NT2/D1 (cell line): ENCODE results near the gene KCNQ1.

Experiments
- DNase-seq: peaks from one replicate; pipeline ENCODE4 v3.0.0-alpha.2; 2011; ENCODE audit warnings: low read depth, low spot score
- H3K27me3 ChIP-seq: 2 replicates; pipeline ENCODE4 v1.6.0; 2011; ENCODE audit warnings: mild to moderate bottlenecking; ENCODE audit not compliant: insufficient read length, insufficient read depth
- H3K36me3 ChIP-seq: 2 replicates; pipeline ENCODE4 v1.6.1; 2011; ENCODE audit warnings: mild to moderate bottlenecking, low read length, mixed read lengths; ENCODE audit not compliant: insufficient read depth, insufficient read length
- H3K4me1 ChIP-seq: 2 replicates; pipeline ENCODE4 v1.5.1; 2011; ENCODE audit not compliant: insufficient read depth, insufficient read length
- H3K4me3 ChIP-seq: 2 replicates; pipeline ENCODE4 v1.5.1; 2011; ENCODE audit warnings: low read depth; ENCODE audit not compliant: insufficient read length
- H3K9ac ChIP-seq: 2 replicates; pipeline ENCODE4 v1.6.0; 2011; ENCODE audit warnings: low read depth; ENCODE audit not compliant: insufficient read length
- H3K9me3 ChIP-seq: 2 replicates; pipeline ENCODE4 v1.5.1; 2011; ENCODE audit warnings: mild to moderate bottlenecking, low read length; ENCODE audit not compliant: insufficient read depth
- SUZ12 ChIP-seq: IDR thresholded peaks from 2 replicates; pipeline ENCODE4 v1.6.1; 2011; ENCODE audit not compliant: insufficient read length, insufficient read depth; ENCODE audit errors: extremely low read depth
- YY1 ChIP-seq: IDR thresholded peaks from 2 replicates; pipeline ENCODE4 v1.6.1; 2011; ENCODE audit not compliant: insufficient read length, insufficient read depth
- ZNF274 ChIP-seq: IDR thresholded peaks from 2 replicates; pipeline ENCODE4 v1.6.1; 2011; ENCODE audit warnings: mild to moderate bottlenecking, low read depth, low read length

The KCNQ1 gene

DNA sequence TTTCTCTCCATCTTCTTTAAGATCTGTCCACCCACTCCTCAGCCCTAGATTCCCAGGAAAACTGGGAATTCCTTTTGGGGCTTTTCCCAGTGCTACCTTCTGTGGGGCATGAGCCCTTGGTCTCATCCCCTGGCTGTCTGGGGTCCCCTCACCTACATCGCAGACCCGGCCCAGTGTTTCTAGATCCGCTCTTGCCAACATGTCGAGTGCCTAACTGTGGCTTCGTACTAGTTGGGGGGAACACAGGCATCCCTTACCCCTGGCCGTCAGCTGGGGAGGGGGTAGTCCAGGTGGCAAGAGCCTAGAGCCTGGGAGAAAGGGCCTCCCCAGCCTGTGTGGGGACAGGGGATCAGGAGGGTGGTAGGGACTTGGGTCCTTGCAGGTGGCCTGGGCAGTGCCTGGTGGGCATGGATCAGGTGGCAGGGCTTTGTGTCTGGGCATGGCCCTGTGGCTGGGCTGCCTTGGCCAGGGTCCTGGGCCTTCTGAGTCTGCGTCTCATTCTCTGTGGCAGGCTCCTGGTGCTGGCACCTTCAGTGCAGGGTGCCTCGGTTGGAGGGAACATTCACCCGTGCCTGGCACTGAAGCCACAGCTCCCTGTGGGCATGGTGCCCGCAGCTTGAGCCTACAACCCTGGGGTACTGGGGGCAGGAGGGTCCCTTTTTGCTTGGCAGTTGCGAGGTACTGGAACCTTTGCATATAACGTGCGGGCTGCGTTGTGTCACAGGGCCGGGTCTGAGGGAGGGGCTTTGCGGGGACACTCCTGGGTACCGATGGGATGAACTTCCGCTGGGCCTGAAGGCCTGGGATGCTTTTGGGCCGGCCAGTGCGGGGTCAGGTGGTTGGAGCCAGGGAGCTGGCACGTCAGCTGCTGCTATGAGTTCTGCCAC, 4.1 kb downstream of the KCNQ1 start:
- H3K36me3 ChIP-seq: no peaks in the 10 kb centered on the region
- TF ChIP-seq SUZ12: no peak
- no peak for TF ChIP-seq YY1
- no peak for TF ChIP-seq ZNF274
- no peak for DNase-seq
- peaks cover 86% of the 10 kb centered on the region for H3K27me3 ChIP-seq
- peaks cover 10% of the 10 kb centered on the region for H3K4me1 ChIP-seq
- no peaks in the 10 kb centered on the region for H3K9me3 ChIP-seq
- no peak overlapping the region for H3K9ac ChIP-seq
- H3K4me3 ChIP-seq: no peak overlapping the region

GRCh38 chr11:2449548-2450320, 4.9 kb downstream of the KCNQ1 start:
- DNase-seq: no peak
- H3K27me3 ChIP-seq: peaks cover 84% of the 10 kb centered on the region
- H3K4me3 ChIP-seq: no peak overlapping the region
- TF ChIP-seq ZNF274: no peak
- no peak for TF ChIP-seq SUZ12
- TF ChIP-seq YY1: no peak
- peaks cover 10% of the 10 kb centered on the region for H3K4me1 ChIP-seq
- H3K36me3 ChIP-seq: no peaks in the 10 kb centered on the region
- no peaks in the 10 kb centered on the region for H3K9me3 ChIP-seq
- H3K9ac ChIP-seq: no peak overlapping the region

DNA sequence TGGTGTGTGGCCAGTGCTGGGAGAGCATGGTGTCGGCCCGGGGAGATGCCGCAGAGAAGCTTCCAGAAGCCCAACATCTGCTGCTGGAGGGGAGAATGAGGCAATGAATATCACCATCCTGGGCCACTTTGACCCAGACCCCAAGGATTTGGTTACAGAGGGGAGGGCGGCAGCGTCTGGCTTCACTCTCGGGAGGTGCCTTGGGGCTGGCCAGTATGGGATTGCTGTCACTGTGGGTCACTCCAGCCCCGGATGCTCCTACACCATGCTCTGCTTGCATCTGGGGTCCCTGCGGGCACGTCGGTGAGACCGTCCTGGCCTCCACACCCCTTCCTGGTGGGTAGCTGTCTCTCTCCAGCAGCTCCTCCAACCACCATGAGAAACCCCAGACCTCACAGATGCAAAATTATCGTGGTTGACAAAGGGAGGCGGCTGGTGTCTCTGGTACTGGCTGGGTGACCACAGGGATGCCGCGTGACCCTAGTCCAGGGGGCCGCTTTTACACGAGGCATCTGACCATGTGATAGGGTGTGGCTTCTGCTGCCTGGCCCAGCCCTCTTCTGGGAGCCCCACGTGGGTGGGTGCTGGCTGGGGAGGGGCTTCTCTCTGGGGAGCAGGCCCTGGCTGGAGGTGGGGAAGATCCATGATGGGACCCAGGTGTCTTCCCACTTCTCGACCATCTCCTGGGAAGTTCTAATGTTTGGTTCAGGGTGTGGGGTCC, 5.7 kb downstream of the KCNQ1 start:
- H3K9me3 ChIP-seq: no peaks in the 10 kb centered on the region
- H3K4me1 ChIP-seq: peaks cover 5% of the 10 kb centered on the region
- H3K9ac ChIP-seq: no peak overlapping the region
- no peaks in the 10 kb centered on the region for H3K36me3 ChIP-seq
- H3K27me3 ChIP-seq: peaks cover 77% of the 10 kb centered on the region
- no peak overlapping the region for H3K4me3 ChIP-seq
- TF ChIP-seq SUZ12 (no peak), YY1 (no peak), ZNF274 (no peak)
- DNase-seq: no peak

GRCh38 chr11:2451336-2451735, 6.5 kb downstream of the KCNQ1 start:
- H3K4me1 ChIP-seq: peaks cover 3% of the 10 kb centered on the region
- peaks cover 69% of the 10 kb centered on the region for H3K27me3 ChIP-seq
- DNase-seq: no peak
- no peak overlapping the region for H3K9ac ChIP-seq
- no peak for TF ChIP-seq SUZ12
- TF ChIP-seq ZNF274: no peak
- no peak for TF ChIP-seq YY1
- H3K9me3 ChIP-seq: no peaks in the 10 kb centered on the region
- no peaks in the 10 kb centered on the region for H3K36me3 ChIP-seq
- H3K4me3 ChIP-seq: no peak overlapping the region

DNA sequence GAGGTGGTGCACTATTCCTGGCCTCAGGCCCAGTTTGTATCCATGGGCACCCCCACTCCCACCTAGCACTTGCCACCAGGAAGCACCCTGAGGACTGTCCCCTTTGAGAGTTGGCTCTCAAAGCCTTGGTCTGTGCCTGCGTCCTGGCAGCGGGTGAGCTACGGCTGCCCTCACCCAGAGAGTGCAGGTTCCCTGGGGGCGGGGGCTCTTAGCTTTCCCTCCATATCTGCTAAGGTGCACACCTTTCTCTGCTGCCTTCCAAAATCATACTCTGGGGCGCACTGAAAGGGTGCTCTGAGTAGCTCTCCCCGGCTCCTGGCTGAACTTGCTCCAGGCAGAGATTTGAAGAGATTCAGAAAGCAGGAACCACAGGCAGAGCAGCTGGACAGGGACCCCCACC, 7.1 kb downstream of the KCNQ1 start:
- Histone ChIP-seq H3K36me3 (no peaks in the 10 kb centered on the region), H3K9ac (no peak overlapping the region), H3K4me3 (no peak overlapping the region), H3K9me3 (no peaks in the 10 kb centered on the region), H3K4me1 (peaks cover 3% of the 10 kb centered on the region), H3K27me3 (peaks cover 63% of the 10 kb centered on the region)
- TF ChIP-seq YY1 (no peak), SUZ12 (no peak), ZNF274 (no peak)
- no peak for DNase-seq

DNA sequence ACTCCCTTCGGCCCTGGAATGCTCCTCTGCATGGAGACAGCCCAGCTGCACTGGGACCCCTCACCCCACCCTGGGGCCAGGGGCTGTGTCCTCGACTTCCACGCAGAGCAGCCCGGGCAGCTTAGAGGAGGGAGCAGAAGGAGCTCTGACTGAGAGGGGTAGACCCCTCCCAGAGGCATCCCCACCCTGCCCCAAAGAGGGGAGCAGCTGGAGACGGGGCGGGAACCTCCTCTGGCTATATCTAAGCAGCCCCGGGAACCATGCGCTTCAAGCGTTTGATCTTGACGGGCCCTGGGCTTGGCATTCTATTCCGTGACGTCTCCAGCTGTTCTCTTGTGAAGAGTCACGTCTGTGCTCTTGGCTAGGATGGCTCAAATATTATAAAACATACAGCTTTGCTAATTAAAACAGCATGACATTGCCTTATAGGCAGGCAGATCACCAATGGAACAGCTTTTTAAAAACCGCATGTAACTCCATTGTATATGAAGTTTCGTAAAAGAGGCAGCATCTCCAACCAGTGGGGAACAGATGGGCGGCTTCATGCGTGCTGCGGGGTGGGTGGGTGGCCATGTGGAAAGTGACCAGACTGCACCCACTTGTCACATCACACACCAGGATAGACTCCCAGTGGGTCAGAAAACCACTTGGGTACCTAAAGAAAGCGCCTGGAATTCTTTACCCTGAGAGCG, 7.7 kb downstream of the KCNQ1 start:
- Histone ChIP-seq H3K36me3 (no peaks in the 10 kb centered on the region), H3K9me3 (no peaks in the 10 kb centered on the region), H3K27me3 (peaks cover 58% of the 10 kb centered on the region), H3K4me1 (peaks cover 3% of the 10 kb centered on the region), H3K4me3 (no peak overlapping the region), H3K9ac (no peak overlapping the region)
- DNase-seq: no peak
- TF ChIP-seq ZNF274 (no peak), SUZ12 (no peak), YY1 (no peak)
